Measurements from ENCODE around the gene EPHB3. TPM values are rescaled to one million over a fixed set of nuclear protein-coding genes. Genes with fewer than 3 reads are reported as not detected.

The EPHB3 gene
- total and polyA plus RNA-seq, 12 donors = 0.29 to 3.7 (median 1.2) TPM

DNA sequence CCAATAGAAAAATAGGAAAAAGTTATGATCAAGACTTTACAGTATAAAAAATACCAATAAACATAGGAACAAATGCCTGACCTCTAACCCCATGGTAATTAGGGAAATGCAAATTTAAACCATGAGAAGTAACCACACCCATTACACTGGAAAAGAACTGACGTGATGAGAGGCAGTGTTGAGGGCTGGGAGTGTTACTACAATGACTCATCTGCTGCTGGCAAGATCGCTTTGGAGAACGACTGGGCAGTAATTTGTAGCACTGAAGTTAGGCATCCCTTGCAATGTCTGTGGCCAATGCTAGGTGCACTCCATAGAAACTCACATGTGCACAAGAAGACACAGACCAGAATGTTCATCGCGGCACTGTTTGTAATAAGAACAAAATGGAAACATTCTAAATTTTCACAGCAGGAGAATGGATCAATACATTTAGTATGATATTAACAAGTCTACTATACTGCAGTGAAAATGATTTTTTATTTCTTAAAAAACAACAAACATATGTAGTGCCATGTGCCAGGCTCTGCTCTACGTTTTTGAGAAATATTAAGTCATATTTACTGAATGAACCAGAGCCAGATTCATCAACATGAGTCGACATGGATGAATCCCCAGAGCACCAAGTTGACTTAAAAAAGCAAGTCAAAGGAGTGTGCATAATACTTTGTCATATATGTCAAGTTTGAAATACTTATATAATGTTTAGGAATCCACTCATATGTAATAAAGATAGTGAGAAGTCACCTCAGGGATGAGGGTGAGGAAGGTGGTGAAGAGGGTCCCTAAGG, 37.6 kb upstream of the EPHB3 start:
- H3K9me3 ChIP-seq (replicated peaks in 1 of 3) = no peaks in the 10 kb centered on the region
- H3K4me3 ChIP-seq = no peak overlapping the region
- H3K36me3 ChIP-seq (replicated peaks in 1 of 2) = no peaks in the 10 kb centered on the region
- 40 to 55% (median 45%) methylated on average over 7 of the region's 7 CpGs for WGBS, 4 donors
- intact Hi-C loops (cut with DNase I) = no loop called here
- peak in 3 of 7 donors; percentile 27 to 31 (median 31) for DNase-seq
- H3K27me3 ChIP-seq = peaks cover 34% of the 10 kb centered on the region
- H3K27ac ChIP-seq = no peak overlapping the region
- TF ChIP-seq, protein P1, sequence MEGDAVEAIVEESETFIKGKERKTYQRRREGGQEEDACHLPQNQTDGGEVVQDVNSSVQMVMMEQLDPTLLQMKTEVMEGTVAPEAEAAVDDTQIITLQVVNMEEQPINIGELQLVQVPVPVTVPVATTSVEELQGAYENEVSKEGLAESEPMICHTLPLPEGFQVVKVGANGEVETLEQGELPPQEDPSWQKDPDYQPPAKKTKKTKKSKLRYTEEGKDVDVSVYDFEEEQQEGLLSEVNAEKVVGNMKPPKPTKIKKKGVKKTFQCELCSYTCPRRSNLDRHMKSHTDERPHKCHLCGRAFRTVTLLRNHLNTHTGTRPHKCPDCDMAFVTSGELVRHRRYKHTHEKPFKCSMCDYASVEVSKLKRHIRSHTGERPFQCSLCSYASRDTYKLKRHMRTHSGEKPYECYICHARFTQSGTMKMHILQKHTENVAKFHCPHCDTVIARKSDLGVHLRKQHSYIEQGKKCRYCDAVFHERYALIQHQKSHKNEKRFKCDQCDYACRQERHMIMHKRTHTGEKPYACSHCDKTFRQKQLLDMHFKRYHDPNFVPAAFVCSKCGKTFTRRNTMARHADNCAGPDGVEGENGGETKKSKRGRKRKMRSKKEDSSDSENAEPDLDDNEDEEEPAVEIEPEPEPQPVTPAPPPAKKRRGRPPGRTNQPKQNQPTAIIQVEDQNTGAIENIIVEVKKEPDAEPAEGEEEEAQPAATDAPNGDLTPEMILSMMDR (IDR thresholded peaks at IDR 0.05) = no peak
- TF ChIP-seq POLR2A (IDR thresholded peaks at IDR 0.05) = no peak
- peaks cover 5 to 8% of the 10 kb centered on the region in 2 donors for H3K4me1 ChIP-seq (replicated peaks in 1 of 2)

DNA sequence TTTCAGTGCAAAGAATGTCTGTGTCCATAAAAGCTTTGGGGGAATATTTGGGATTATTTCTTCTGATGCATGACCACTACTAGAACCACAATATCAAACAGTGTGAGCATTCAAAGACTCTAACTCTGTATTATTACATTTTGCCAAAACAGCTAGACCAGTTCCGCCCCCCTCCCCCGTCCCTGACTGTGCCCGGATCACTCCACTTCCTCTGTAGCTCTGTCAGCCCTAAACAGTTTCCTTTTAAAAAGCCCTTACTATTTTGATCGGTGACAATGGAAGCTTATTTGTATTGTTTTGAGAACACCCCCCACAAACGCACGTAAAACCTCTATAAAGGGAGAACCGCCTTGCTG, 36.6 kb upstream of the EPHB3 start:
- peaks cover 5 to 8% of the 10 kb centered on the region in 2 donors for H3K4me1 ChIP-seq (replicated peaks in 1 of 2)
- H3K27ac ChIP-seq = peak overlapping the region in 4 of 5 donors; percentile 51 to 68 (median 54)
- peak overlapping the region in 2 of 4 donors; percentile 16 to 46 for H3K4me3 ChIP-seq
- intact Hi-C loops (cut with DNase I) = no loop called here
- TF ChIP-seq, protein P1 (IDR thresholded peaks at IDR 0.05) = no peak
- no peak for TF ChIP-seq POLR2A (IDR thresholded peaks at IDR 0.05)
- H3K36me3 ChIP-seq (replicated peaks in 1 of 2) = no peaks in the 10 kb centered on the region
- H3K9me3 ChIP-seq (replicated peaks in 1 of 3) = no peaks in the 10 kb centered on the region
- H3K27me3 ChIP-seq = peaks cover 34% of the 10 kb centered on the region
- DNase-seq = peak in 2 of 7 donors; percentile 29 to 37
- WGBS, 4 donors = 2 to 6% (median 4%) methylated on average over 7 of the region's 7 CpGs

DNA sequence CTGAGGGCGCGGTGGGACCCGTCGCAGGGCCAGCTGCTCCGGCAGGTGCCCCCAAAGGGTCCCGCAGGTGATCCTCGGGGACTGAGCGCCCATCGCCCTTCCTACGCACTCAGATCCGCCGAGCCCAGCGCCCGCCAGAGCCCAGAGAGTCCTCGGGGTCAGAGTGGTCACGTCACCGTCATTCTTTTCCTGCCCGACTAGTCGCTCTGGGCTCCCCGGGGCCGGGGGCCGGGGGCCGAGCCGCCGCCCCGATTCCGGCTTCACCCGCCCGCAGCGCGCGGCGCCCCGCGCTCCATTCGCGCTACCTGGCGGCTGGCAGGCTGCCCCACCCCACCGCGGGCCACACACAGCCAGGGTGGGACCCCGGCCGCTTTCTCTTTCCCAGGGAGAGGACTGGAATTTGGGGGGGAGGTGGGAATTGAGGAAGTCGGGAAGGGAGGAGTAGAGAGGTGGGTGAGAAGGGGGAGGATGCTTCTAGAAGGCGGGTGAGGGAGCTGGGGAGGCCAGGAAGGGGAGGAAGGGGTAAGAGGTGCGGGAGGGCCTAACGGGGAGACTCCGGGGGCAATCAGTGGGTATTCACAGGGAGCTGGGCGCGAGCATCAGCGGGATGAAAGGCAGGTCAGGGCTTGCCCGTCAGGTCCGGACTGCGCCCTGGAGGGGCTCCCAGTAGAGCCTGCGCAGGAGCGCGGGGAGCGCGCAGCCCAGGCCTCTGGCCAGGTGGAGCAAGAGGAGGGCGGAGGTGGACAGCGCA, 36.1 kb upstream of the EPHB3 start:
- H3K4me1 ChIP-seq (replicated peaks in 1 of 2) = peaks cover 5 to 8% of the 10 kb centered on the region in 2 donors
- H3K27me3 ChIP-seq = peaks cover 36% of the 10 kb centered on the region
- 3 to 20% (median 6%) methylated on average over 16 to 60 of the region's 60 CpGs for WGBS, 4 donors
- H3K9me3 ChIP-seq (replicated peaks in 1 of 3) = no peaks in the 10 kb centered on the region
- intact Hi-C loops (cut with DNase I) = no loop called here
- TF ChIP-seq POLR2A (IDR thresholded peaks at IDR 0.05) = no peak
- TF ChIP-seq, protein P1 (IDR thresholded peaks at IDR 0.05) = no peak
- peak overlapping the region in 2 of 4 donors; percentile 16 to 46 for H3K4me3 ChIP-seq
- peak overlapping the region in 4 of 5 donors; percentile 51 to 68 (median 54) for H3K27ac ChIP-seq
- DNase-seq = no peak
- H3K36me3 ChIP-seq (replicated peaks in 1 of 2) = no peaks in the 10 kb centered on the region

DNA sequence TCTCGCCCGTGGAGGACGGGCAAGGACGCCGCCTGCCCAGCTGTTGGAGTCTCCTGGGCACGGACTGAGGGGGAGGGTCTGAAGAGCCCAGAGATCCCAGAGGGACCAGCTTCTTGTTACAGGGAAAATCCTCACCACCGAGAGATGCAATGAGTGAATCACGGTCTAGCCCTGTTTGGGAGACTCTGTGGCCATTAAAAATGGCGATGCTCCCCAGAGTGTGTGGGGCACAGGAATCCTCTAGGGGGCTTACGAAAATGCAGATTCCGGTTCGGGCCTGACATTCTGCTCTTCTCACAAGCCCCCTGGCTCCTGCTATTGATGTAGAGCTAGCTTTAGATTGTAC, 35.5 kb upstream of the EPHB3 start:
- Histone ChIP-seq H3K27ac (no peak overlapping the region), H3K36me3 (replicated peaks in 1 of 2) (no peaks in the 10 kb centered on the region), H3K4me3 (peak overlapping the region in 1 of 4 donors; percentile 46), H3K27me3 (peaks cover 37% of the 10 kb centered on the region), H3K9me3 (replicated peaks in 1 of 3) (no peaks in the 10 kb centered on the region), H3K4me1 (replicated peaks in 1 of 2) (peaks cover 5 to 8% of the 10 kb centered on the region in 2 donors)
- WGBS, 4 donors = 33 to 51% (median 44%) methylated on average over 6 to 12 of the region's 12 CpGs
- DNase-seq = no peak
- TF ChIP-seq POLR2A (IDR thresholded peaks at IDR 0.05) = no peak
- intact Hi-C loops (cut with DNase I) = no loop called here
